Measurements from ENCODE around the gene POLR2A.

Gene POLR2A

DNA sequence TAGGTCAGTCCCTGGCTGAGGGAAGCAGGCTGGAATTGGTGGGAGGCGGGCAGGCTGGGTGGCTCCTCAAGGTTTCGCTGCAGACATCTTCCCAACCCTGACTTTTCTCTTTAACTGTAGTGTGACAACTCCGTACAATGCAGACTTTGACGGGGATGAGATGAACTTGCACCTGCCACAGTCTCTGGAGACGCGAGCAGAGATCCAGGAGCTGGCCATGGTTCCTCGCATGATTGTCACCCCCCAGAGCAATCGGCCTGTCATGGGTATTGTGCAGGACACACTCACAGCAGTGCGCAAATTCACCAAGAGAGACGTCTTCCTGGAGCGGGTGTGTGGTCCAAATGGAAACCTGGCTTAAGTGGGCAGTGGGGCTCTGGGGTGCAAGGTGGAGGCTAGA lies 15.0 kb downstream of the POLR2A start:
- H3K4me3 ChIP-seq (ENCODE audit: low read depth, low read length) = no peak overlapping the region
- no peak overlapping the region for H3K9ac ChIP-seq
- TF ChIP-seq CTCF (IDR thresholded peaks at IDR 0.05) = no peak
- no peak overlapping the region for H3K4me2 ChIP-seq (ENCODE audit: low read length)
- H2AFZ ChIP-seq = no peak overlapping the region
- H3K36me3 ChIP-seq (ENCODE audit: control insufficient read depth, insufficient read depth, low read length) = no peaks in the 10 kb centered on the region
- H3K27ac ChIP-seq = no peak overlapping the region
- no peaks in the 10 kb centered on the region for H3K9me3 ChIP-seq (ENCODE audit: control insufficient read depth, low read length)
- no peaks in the 10 kb centered on the region for H3K27me3 ChIP-seq (ENCODE audit: control insufficient read depth, insufficient read depth, low read length)
- no peaks in the 10 kb centered on the region for H3K79me2 ChIP-seq
- no peaks in the 10 kb centered on the region for H3K4me1 ChIP-seq

- no peak for TF ChIP-seq CTCF (IDR thresholded peaks at IDR 0.05)
- Histone ChIP-seq H3K4me3 (ENCODE audit: low read depth, low read length) (no peak overlapping the region), H3K27me3 (ENCODE audit: control insufficient read depth, insufficient read depth, low read length) (no peaks in the 10 kb centered on the region), H3K9me3 (ENCODE audit: control insufficient read depth, low read length) (no peaks in the 10 kb centered on the region), H3K36me3 (ENCODE audit: control insufficient read depth, insufficient read depth, low read length) (no peaks in the 10 kb centered on the region), H3K4me2 (ENCODE audit: low read length) (no peak overlapping the region), H3K27ac (no peak overlapping the region), H2AFZ (no peak overlapping the region), H3K9ac (no peak overlapping the region), H3K4me1 (no peaks in the 10 kb centered on the region), H3K79me2 (no peaks in the 10 kb centered on the region)
These were observed 17.6 kb downstream of the POLR2A start for GRCh38 chr17:7501729-7502128.

DNA sequence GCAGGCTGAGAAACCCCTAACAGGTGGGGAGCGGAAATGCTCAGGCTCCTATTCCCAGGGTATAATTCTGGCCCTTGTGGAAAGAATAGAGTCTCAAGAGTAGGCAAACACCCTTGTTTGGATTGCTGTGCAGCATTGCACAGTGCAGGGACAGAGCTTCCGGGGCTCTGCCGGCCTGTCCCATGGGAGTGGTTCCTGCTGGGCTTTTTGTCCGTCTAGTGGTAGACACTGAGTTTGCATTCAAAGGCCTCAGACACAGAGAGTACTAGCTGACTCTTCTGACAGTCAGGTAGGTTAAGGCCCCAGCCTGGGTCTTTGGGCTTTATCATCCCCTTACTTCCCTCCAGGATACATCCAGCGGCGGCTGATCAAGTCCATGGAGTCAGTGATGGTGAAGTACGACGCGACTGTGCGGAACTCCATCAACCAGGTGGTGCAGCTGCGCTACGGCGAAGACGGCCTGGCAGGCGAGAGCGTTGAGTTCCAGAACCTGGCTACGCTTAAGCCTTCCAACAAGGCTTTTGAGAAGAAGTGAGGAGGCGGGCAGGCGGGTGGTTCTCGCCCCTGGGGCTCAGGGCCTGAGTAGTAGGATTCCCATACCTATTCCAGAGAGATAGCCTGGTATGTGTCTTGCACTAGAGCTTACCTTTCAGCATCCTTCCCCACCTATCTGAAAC lies 18.1 kb downstream of the POLR2A start:
- Histone ChIP-seq H3K9ac (no peak overlapping the region), H3K79me2 (no peaks in the 10 kb centered on the region), H3K9me3 (ENCODE audit: control insufficient read depth, low read length) (no peaks in the 10 kb centered on the region), H3K4me3 (ENCODE audit: low read depth, low read length) (no peak overlapping the region), H3K4me2 (ENCODE audit: low read length) (no peak overlapping the region), H3K27me3 (ENCODE audit: control insufficient read depth, insufficient read depth, low read length) (no peaks in the 10 kb centered on the region), H3K36me3 (ENCODE audit: control insufficient read depth, insufficient read depth, low read length) (no peaks in the 10 kb centered on the region), H3K27ac (no peak overlapping the region), H2AFZ (no peak overlapping the region), H3K4me1 (no peaks in the 10 kb centered on the region)
- no peak for TF ChIP-seq CTCF (IDR thresholded peaks at IDR 0.05)

DNA sequence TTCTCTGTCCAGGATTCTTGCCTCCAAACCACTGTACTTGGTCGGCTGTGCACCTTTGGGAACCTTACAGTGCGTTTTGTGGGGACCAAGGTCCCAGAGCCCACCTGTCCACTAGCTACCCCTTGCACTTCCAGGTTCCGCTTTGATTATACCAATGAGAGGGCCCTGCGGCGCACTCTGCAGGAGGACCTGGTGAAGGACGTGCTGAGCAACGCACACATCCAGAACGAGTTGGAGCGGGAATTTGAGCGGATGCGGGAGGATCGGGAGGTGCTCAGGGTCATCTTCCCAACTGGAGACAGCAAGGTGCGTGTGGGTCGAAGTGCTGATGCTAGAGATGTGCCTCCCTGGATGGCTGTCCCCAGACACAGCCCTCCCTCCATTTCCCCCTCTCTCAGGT lies 18.8 kb downstream of the POLR2A start:
- H3K9me3 ChIP-seq (ENCODE audit: control insufficient read depth, low read length) = no peaks in the 10 kb centered on the region
- H3K4me1 ChIP-seq = no peaks in the 10 kb centered on the region
- no peak overlapping the region for H3K4me3 ChIP-seq (ENCODE audit: low read depth, low read length)
- no peak for TF ChIP-seq CTCF (IDR thresholded peaks at IDR 0.05)
- no peaks in the 10 kb centered on the region for H3K27me3 ChIP-seq (ENCODE audit: control insufficient read depth, insufficient read depth, low read length)
- H3K4me2 ChIP-seq (ENCODE audit: low read length) = no peak overlapping the region
- H3K27ac ChIP-seq = no peak overlapping the region
- no peak overlapping the region for H3K9ac ChIP-seq
- H3K36me3 ChIP-seq (ENCODE audit: control insufficient read depth, insufficient read depth, low read length) = no peaks in the 10 kb centered on the region
- no peaks in the 10 kb centered on the region for H3K79me2 ChIP-seq
- H2AFZ ChIP-seq = no peak overlapping the region

- Histone ChIP-seq H3K36me3 (ENCODE audit: control insufficient read depth, insufficient read depth, low read length) (no peaks in the 10 kb centered on the region), H3K27me3 (ENCODE audit: control insufficient read depth, insufficient read depth, low read length) (no peaks in the 10 kb centered on the region), H3K79me2 (no peaks in the 10 kb centered on the region), H2AFZ (no peak overlapping the region), H3K9me3 (ENCODE audit: control insufficient read depth, low read length) (no peaks in the 10 kb centered on the region), H3K9ac (no peak overlapping the region), H3K27ac (no peak overlapping the region), H3K4me1 (no peaks in the 10 kb centered on the region), H3K4me3 (ENCODE audit: low read depth, low read length) (no peak overlapping the region), H3K4me2 (ENCODE audit: low read length) (no peak overlapping the region)
- no peak for TF ChIP-seq CTCF (IDR thresholded peaks at IDR 0.05)
These were observed 19.4 kb downstream of the POLR2A start for GRCh38 chr17:7503521-7503920.
